NCI-H2171 treated with DMSO at 0.1 percent for 48 hours (cell line): ENCODE results near the gene USP35.
A peak's percentile ranks its signal among the peaks of the same experiment; 100 is the strongest.
"Not testable (repeated sequence)": the region's sequence is repeated elsewhere in the genome, so short reads cannot be mapped to it uniquely, and the experiment has no call there.

Experiments
- DNase-seq: peaks from one replicate; lab custom pipeline; 2025; lab: John Stamatoyannopoulos, UW

USP35 gene

GRCh38 chr11:78170874-78171549 lies 17.7 kb upstream of the USP35 start:
- no peak for DNase-seq

DNA sequence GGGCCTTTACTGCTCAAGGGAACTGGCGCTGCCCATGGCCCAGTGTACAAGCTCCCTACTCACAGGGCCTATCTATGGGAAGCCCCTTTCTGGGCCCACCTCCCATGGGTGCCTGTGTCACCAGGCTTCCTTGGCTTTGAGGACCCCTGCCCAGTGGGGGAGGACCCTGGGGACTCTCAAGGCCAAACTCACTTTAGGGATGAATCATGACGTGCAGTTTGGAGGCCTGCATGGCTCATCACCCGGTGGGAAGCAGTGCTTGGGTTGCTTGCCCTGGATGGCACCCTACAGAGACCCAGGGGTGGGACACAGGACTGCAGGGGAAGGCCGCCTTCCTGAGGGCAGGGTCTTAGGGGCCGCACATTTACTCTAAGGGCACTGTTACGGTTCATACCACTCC lies 16.8 kb upstream of the USP35 start:
- DNase-seq, result no peak

- DNase-seq, result not testable (repeated sequence)
These were observed 12.9 kb upstream of the USP35 start for GRCh38 chr11:78175862-78176261.

- DNase-seq, result no peak
These were observed 12.0 kb upstream of the USP35 start for GRCh38 chr11:78176605-78177141.

DNA sequence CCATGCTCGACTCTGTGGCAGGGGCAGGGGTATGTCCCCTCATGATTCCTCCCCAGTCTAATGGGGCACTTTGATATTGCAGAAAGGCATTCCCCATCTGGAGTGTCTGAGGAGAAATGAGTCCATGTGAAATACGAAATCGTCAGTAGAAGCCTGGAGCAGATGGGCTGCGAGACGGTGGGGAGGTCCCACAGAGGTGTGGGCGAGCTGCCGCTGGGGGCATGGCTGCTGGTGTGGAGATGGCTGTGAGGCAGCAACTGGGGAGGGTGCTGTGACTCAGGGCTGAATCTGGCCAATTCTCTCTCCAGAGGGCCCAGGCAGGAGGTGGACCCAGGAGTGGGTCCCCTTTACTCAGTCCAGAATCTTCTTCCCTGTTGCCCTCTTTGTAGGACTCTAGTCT lies 11.5 kb upstream of the USP35 start:
- peak; percentile 52 for DNase-seq

GRCh38 chr11:78179459-78180071 lies 9.2 kb upstream of the USP35 start:
- DNase-seq, result no peak

DNA sequence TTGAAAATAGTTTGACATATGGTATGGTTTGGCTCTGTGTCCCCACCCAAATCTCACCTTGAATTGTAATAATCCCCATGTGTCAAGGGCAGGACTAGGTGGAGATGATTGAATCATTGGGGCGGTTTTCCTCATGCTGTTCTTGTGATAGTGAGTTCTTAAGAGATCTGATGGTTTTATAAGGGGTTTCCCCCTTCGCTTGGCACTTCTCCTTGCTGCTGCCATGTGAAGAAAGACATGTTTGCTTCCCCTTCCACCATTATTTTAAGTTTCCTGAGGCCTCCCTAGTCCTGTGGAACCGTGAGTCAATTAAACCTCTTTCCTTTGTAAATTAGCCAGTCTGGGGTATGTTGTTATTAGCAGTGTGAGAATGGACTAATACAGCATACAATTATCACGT lies 8.0 kb upstream of the USP35 start:
- DNase-seq, result no peak

GRCh38 chr11:78181185-78181584 lies 7.5 kb upstream of the USP35 start:
- no peak for DNase-seq

DNA sequence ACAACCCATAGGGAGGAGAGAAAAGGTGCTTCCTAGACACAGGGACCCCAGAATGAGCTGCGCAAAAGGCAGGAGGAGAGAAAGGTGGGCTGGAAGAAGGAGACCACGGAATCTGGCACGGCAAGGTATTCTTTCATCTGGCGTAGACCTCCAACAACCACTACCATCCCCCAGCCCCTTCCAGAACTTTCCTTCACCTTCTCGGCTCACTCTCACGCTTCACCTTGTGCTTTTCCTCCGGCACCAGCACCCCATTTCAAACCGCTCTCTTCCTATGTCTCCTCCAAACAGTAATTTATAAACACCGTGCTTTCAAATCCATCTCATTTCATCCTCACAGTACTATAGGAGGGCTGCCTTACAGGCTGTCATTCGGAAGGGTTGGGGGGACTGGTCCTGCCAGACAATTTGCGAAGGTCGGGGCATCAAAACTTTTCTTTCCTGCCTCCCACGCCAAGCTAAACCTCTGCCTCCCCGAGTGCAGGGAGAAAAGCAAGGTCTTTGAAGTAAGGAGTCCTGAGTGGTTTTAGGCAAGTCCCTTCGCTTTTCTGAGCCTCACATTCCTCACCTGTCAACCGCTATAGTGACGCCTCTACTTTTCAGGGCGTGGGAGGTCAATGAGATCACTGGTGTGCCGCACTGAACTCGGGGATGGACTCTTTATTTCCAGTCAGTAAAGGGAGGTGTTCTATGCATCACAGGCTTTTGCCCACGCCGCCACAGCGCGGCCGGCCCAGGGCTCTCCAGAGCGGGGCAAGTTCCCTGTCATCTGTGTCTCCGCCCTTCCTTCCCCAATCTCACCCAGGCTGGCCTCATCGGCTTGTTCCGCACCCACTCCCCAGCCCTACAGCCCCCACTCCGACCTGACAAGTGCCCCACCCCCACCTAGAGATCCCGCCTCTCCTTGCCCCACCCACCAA lies 1.1 kb upstream of the USP35 start:
- no peak for DNase-seq

DNA sequence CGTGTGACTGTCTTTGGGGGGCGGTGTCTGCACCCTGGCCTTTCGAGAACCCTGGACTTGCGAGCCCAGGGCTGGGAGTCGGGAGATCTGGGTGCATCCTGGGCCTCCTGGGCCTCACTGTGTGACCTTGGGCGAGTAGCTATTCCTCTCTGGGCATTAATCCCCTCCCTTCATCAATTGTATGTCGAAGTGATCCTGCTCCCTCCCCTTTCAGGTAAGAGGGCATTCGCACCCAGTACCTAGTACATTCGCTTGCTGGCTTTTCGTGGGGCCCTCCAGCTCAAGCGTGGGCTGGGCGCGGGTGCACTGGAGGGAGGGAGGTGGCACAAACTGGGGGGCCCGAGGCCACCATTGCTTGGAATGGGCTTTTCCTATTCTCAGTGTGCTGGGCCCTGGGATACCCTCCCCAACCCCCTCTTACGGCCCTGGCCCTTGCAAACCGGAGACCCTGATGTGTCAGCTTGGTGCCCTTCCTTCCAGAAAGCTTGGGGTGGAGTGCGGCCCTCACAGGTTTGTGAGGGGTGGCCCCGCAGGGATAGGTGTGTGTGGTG lies 530 bp downstream of the USP35 start:
- no peak for DNase-seq

DNA sequence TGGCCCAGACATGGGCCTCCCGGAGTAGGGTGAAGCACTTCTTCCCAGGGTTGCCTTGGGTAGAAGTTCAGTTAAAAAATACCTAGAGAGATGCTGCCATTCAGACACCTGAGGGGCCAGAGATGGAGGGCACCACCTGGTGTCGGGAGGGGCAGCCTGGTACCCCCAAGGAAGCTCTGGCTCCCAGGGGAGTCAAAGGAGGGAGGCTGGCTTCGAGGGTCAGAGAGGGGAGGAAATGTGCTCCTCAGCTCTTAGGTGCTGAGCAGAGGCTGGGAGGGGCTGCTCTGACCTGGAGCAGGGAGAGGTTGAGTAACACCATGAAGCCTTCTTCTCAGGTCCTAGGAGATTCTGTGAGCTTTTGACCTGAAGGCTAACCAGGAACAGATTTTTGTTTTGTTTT lies 1.1 kb downstream of the USP35 start:
- no peak for DNase-seq

GRCh38 chr11:78190374-78190773 lies 1.7 kb downstream of the USP35 start:
- DNase-seq, result no peak

GRCh38 chr11:78190871-78191538 lies 2.3 kb downstream of the USP35 start:
- DNase-seq, result no peak

DNA sequence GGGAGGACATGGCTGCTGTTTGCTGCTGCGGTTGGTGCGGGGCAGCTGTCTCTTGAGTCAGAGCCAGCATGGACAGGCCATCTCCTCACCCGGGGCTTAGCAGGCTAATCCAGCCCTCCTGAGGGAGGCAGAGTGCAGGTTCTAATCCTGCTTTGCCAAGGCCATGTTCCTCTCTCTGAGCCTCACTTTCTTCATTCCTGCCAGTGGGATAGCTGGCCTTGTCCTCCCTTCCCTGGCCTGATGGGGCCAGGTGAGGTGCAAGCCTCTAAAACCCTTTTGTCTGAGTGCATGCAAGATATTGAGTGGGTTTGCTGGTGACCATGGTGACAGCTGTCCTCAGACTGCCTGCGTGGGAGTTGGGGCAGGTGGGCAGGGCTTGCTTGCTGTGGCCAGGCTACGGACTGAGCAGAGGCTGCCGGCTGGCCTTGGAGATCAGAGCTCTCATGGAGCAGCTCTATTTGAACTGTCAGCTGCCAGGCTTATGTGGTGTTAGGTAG lies 3.6 kb downstream of the USP35 start:
- DNase-seq, result no peak

DNA sequence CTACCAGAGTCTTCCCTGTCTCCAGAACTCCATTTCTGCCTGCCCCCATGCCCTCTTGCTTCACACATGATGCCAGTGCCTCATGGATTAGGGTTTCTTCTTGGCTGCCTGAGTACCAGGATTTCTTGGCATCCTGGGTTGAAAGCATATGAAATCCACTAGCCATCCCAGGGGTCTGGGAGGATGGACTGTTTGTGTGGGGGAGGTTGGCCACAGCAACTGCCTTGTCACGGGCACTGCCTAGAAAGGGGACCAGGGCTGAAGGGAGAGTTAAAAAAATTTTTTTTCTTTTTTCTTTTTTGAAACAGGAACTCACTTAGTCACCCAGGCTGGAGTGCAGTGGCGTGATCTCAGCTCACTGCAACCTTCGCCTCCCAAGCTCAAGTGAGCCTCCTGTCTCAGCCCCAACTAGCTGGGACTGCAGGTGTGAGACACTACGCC lies 4.2 kb downstream of the USP35 start:
- DNase-seq, result no peak

DNA sequence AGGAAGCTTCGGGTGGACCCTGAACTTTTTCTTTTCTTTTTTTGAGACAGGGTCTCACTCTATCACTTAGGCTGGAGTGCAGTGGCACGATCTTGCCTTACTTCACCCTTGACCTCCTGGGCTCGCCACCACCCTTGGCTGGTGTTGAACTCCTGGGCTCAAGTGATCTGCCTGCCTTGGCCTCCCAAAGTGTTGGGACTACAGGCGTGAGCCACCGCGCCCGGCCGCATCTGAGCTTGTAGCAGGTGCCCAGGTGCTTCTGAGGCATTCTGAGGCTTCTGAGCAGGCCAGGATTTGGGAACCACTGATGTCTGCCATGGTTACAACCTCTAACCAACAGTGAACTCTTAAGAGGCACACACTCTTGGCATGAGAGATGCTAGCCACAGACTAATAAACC lies 5.1 kb downstream of the USP35 start:
- DNase-seq, result no peak

DNA sequence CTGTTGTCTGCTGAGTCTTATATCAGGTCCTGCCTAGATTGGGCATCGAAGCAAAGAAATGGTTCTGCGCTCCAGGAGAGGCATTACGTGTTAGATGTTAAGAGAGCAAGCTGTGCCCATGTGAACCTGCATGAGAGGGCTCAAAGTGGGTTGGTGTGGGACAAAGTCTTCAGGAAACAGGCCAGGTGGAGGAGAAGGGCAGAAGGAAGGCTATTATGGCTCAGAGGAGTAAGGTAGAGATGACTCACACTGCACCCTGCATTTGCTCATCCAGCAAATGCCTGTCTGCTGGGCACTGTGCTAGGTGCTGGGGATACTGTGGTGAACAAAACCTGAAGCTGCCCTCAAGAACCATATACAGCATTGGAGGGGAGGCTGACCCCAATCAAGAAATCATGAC lies 5.8 kb downstream of the USP35 start:
- DNase-seq, result no peak

GRCh38 chr11:78195917-78196560 lies 7.3 kb downstream of the USP35 start:
- DNase-seq, result no peak

- no peak for DNase-seq
These were observed 8.0 kb downstream of the USP35 start for GRCh38 chr11:78196661-78197091.

- DNase-seq, result no peak
These were observed 9.1 kb downstream of the USP35 start for GRCh38 chr11:78197816-78198215.
